HCT116 (cell line): ENCODE measurements around the gene PON1.

Experiments used
- ATF3 ChIP-seq: IDR thresholded peaks from 2 replicates; pipeline ENCODE4 v1.6.1; 2012
- CTCF ChIP-seq, 3 experiments: fragments of 200-600 bp in 1 of 3; sonication (generic) in 1 of 3; IDR thresholded peaks in 2 of 3; conservative IDR thresholded peaks in 1 of 3; 2 replicates each; pipeline ENCODE4 v1.5.1; 2012 to 2017; ENCODE audit warnings: low read depth in 2 of 3, low read length in 2 of 3, antibody characterized with exemption in 1 of 3, borderline replicate concordance in 1 of 3, control low read depth in 1 of 3, mild to moderate bottlenecking in 1 of 3, mixed read lengths in 1 of 3, mixed run types in 1 of 3, moderate library complexity in 1 of 3; ENCODE audit not compliant: insufficient read depth in 1 of 3
- POLR2A ChIP-seq: IDR thresholded peaks from 2 replicates; pipeline ENCODE4 v1.7.0; 2011; ENCODE audit warnings: borderline replicate concordance; ENCODE audit not compliant: insufficient read depth, insufficient read length; ENCODE audit errors: extremely low read depth

GRCh38 chr7:95330961-95331337 lies 6.6 kb upstream of the PON1 start:
- no peak for TF ChIP-seq CTCF (IDR thresholded peaks at IDR 0.05 in 2 of 3, conservative IDR thresholded peaks at IDR 0.05 in 1 of 3; ENCODE audit: borderline replicate concordance in 1 of 3, insufficient read depth in 1 of 3, low read depth in 2 of 3, low read length in 2 of 3)
- no peak for TF ChIP-seq POLR2A
- TF ChIP-seq ATF3, result no peak
